ENCODE results near the gene UBE2C.

DNA sequence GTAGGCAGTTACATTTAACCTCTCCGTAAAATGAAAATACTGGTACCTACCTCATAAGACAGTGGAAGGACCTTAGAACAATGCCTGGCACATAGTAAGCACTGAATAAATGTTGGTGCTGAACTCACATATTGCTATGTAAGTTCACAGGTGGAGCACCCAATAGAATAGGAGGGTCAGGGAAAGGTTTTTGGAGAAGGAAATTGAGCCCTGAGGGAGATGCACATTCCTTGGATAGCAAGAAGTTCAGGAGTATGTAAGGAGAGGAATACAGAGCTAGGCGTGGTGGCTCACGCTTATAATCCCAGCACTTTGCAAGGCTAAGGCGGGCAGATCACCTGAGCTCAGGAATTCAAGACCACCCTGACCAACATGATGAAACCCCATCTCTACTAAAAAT is 7.0 kb downstream of the UBE2C start:
- TF ChIP-seq, protein P1, sequence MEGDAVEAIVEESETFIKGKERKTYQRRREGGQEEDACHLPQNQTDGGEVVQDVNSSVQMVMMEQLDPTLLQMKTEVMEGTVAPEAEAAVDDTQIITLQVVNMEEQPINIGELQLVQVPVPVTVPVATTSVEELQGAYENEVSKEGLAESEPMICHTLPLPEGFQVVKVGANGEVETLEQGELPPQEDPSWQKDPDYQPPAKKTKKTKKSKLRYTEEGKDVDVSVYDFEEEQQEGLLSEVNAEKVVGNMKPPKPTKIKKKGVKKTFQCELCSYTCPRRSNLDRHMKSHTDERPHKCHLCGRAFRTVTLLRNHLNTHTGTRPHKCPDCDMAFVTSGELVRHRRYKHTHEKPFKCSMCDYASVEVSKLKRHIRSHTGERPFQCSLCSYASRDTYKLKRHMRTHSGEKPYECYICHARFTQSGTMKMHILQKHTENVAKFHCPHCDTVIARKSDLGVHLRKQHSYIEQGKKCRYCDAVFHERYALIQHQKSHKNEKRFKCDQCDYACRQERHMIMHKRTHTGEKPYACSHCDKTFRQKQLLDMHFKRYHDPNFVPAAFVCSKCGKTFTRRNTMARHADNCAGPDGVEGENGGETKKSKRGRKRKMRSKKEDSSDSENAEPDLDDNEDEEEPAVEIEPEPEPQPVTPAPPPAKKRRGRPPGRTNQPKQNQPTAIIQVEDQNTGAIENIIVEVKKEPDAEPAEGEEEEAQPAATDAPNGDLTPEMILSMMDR (IDR thresholded peaks at IDR 0.05; ENCODE audit: low read depth, low read length), result no peak
- no peak for TF ChIP-seq EZH2phosphoT487 (IDR thresholded peaks at IDR 0.05; ENCODE audit: low read depth)
